ENCODE results near the gene TFCP2L1.

TFCP2L1 gene

DNA sequence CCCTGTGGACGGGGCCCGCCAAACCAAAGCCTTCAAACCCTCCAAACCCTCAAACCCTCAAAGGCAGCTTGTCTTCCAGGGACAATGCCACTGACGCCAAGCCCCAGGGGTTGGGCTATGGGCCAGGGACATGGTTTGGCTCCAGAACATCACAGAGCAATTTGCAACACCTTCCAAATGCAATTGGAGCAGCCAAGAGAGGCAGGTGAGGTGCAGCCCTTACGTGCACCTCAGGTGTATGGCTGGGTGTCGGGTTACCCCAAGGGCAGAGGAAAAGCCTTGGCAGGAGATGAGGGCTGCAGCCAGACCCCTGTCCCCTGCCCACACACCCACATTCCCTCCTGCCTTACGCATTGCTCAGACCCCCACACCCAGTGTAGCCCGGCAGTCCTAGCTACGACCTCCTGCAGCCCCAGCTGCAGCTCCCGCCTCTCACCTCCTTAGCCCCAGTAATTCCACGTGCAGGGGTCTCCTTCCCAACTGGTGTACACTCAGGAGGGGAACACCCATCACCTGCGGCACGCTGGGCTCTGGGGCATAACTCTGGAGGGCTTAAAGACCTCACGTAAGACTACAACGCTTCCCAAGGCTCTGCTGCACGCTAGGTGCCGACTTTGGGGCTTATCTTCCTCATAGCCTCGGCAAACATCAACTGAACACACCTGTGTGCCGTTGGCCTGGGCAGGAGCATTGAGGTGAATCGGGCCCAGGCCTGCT, 88.7 kb downstream of the TFCP2L1 start:
- DNase-seq (ENCODE audit: low read depth) = no peak

DNA sequence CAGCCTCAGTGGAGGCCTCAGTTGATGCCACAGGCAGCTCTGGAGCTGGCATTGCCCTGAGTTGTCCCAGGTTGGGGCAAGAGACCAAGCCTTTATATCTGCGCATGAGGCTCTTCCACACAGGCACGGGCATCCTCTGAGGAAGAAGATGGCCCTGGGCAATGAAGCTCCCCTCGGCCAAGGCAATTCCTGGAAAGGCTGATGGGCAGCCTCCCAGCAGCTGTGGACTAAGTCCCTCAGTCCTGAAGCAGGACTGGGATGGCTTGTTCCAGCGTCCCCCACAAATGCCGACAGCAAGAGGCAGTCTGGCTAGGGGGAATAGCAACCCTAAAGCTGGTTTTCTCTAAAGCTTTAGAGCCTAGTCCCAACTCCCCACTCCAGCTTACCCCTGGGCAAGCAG, 90.0 kb downstream of the TFCP2L1 start:
- DNase-seq (ENCODE audit: low read depth) = no peak

DNA sequence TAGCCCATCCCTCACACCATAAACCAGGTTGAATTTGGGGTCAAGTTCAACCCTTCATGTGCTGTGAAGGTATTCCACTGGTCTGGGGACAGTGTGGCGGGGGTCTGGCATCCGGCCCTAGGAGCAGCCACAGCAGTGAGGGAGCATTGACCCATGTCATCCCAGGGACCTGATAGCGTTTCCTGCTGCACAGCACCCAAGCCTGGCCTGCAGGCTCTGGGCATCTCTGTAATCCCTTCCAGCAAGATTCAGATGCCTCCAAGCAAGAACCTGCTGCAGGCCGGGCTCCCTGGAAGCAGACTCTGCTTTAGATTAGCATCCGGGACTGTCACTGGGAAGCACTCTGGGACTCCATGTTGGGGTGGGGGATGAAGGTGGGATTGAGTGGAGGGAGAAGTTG, 90.4 kb downstream of the TFCP2L1 start:
- DNase-seq (ENCODE audit: low read depth) = no peak

DNA sequence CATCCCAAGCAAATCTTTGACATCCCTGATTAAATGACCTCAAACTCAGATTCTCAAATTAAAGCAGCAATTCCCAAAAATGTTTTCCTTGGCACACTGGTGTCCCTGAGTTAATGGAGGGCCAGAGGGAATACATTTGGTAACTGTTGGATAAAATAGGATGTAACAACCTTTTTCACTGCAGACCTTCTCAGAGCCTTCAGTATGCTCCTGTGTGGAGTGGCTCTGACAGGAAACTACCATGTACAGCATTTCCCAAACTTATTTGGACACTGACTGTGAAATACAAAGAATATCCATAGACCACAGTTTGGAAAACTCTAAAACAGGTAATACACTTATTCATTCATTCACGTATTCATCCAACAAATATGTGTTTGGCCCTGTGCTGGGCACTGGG, 91.8 kb downstream of the TFCP2L1 start:
- DNase-seq (ENCODE audit: low read depth) = no peak

DNA sequence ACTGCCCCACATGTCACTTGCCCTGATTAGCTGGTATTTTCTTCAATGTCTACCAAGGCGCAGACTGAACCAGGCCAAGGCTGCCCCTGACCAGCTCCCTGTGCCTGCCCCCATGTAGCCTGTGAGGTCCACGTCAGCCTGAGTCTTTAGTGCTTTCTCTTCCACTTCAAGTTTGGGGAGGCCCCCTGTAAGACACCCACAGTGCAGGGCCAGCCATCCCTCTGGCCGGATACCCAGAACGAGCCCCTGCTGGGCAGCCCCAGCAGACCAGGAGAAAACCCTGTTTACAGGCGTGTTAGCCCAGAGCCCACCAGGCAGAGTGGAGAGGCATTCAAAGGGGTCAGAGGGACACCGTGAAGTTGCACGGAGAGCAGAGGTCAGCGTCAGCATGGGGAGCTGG, 92.4 kb downstream of the TFCP2L1 start:
- DNase-seq (ENCODE audit: low read depth) = no peak

DNA sequence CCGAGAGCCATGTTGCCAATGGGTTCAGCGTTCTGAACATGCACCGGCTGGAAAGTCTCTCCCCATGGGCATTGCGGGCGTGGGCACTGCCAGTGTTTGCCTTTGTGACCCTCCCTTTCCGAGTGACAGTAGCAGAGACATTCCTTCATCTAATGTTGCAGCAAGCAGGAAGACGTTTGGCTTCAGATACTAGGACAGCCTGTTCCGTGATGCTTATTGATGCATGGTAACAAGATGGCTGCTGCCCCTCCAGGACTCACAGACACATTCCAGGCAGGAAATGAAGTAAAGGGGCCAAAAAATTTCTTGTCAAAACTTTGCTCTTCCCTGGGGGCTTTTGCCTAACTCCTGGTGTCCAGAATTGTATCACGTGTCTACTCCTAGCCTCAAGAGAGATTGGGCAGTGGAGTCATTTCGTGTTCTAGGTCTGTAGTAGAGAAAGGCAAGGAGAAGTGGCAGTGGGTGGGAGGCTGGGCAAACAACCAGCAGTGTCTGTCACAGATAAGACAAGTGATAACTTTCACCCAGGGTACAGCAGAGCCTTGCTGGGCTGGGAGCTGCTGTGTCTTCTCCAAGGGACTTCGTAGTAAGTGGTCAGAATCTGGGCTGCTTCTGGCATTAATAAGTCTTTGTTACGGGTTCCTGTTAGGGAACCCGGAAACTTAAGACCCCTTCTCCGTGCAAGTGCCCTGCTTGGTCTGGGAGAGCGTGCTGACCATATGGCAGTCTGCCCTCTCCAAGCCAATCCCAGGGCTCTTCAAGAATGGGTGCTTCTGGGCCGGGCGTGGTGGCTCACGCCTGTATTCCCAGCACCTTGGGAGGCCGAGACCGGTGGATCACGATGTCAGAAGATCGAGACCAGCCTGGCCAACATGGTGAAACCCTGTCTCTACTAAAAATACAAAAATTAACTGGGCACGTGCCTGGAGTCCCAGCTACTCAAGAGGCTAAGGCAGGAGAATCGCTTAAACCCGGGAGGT, 93.5 kb downstream of the TFCP2L1 start:
- no peak for DNase-seq (ENCODE audit: low read depth)

DNA sequence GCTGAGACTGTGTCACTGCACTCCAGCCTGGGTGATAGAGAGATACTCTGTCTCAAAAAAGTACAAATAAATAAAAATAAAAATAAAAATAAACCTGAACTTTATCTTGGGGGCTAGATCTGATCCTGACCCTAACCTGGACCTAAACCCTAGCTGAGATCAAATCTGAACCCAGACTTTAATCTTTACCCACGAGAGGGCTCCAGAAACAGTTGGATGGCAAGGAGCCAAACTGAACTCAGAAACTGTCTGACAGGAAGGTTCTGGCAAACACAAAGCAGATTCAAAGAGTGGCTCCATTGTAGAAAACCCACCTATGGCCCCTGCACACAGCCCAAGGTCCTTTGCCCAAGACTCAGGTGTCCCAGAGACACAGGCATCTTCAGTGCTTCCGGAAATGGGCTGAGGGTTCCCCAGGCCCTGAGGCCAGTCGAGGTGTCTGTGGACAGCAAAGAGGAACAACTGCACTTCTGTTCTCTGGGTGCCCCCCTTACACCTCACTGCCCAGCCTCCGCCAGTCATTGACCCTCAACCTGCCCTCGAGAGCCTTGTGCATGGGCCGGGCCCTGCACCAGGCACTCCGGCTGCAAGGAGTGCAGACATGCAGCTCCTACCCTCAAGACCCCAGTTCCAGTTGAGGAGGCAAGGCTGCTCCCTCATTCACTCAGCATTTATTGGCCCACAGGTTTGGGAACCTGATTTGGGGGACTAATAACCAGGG, 95.2 kb downstream of the TFCP2L1 start:
- DNase-seq (ENCODE audit: low read depth) = no peak

DNA sequence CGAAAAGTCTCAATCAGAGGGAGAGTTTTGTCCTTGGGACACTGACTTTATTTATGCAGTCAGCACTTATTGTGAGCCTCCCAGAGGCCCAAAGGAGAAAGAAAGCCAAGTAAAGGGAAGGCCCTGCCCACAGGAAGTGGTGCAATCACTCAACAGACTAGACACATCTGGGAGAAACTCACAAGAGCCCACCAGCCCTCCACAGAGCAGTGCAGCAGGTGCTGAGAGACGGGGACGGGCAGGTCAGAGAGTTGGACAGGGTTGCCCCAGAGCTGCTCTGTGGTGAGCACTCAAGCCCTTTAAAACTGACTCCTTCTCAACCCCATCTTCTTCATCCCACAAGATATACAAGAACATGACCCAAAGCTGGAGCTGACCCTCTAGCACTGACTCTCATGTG, 96.0 kb downstream of the TFCP2L1 start:
- DNase-seq (ENCODE audit: low read depth) = no peak

DNA sequence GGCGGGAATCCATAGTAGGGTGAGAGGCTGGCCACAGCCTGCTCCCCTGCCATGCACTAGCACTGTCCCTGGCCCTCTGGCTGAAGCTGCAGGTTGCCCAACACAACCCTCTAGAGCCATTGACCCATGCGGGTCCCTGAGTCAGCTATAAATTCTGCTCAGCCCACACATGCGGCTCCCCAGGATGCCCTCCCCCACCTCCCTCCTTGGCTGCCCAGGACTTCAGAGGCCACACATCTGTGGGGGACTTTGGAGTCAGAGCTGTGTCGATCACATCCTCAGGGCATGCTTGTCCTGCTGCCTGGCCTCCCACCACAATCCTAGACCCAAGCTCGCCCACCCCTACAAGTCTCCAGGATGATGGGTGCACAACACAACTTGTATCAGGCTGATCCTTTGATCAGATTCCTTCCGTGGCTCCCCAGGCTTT, 97.0 kb downstream of the TFCP2L1 start:
- no peak for DNase-seq (ENCODE audit: low read depth)

DNA sequence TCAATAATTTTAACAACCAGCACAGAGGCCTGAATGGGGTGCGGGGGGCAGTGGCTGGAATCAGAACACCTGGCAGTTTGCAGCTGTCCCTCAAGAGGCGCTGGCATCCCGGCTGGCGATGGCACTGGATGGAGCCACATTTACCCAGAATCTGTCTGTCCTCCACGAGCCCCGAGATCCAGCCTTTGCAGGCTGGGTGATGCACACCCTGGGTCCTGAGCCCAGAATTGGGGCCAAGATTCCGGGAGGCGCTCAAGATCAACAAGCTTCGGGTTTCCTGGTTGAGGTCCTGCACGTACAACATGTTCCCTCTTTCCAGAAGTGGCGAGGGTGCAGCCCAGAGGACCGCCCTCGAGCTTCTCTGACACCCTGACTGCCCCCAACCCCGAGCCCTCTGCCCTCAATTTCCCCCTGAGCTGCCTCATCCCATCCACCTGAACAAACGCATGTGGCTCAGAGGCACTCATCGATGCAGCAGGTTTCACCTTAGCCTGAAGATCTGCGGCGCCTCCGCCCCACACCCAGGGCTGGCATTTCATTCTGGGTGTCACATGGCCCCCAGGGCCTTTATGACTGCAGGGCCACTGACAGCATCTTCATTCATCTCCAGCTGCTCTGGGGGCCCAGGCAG, 97.5 kb downstream of the TFCP2L1 start:
- DNase-seq (ENCODE audit: low read depth) = no peak

DNA sequence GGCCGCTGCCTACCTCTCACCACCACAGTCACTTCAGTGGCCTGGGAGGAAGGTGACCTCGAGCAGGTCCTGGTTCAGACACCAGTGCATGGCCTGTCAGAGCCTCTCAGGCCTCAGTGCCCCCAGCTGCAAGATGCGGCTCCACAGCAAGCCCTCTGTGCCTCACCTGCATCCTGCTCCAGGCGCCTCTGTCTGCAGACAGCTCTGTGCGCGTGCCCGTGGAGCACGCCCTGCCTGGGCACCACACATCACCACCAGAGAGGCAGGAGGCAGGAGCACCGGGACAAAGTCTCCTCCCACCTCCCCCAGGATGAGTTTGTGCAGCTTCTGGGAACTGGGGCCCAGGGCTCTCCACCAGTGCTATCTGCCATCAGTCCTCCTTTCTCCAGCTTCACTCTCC, 98.7 kb downstream of the TFCP2L1 start:
- no peak for DNase-seq (ENCODE audit: low read depth)

DNA sequence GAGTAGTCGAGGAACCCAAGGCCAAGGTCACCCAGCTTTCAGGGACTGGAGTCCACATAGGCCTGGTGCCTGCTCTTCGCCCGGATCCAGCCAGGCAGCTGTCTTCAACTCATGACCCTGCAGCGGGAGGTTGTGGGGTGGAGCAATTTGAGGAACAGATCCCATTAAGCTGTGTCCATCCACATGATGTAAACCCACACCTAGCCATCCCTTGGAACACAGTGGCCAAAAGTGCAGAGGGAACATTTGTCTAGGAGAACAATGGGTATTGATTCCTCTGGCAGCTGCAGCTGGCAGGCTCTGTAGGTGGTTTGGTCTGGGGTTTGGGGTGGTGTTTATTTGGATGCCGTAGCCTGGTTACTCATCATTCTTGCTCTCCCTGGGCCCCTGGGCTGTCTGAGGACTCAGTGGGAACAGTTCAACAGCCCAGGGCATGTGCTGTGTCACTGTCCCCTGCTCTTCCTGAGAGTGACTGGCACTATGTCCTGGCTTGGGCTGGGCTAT, 99.4 kb downstream of the TFCP2L1 start:
- DNase-seq (ENCODE audit: low read depth) = no peak

DNA sequence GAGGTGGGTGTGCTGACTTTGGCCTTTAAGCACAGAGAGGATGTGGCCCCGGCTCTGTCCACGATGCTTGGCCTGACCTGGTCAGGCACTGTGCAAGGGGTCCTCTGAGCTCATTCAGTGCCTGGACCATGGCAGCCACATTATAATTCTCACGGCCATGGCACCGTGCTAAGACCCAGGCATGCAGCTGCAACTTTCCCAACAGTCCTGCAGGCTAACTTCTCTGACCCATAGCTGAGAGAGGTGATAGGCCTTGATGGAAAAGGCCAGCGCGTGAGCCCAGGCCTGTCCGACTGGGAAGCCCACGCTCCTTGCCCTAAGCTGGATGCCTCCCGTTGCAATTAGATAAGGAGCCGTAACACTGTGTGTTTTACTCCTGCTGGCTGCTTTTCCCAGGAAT, 99.9 kb downstream of the TFCP2L1 start:
- no peak for DNase-seq (ENCODE audit: low read depth)

DNA sequence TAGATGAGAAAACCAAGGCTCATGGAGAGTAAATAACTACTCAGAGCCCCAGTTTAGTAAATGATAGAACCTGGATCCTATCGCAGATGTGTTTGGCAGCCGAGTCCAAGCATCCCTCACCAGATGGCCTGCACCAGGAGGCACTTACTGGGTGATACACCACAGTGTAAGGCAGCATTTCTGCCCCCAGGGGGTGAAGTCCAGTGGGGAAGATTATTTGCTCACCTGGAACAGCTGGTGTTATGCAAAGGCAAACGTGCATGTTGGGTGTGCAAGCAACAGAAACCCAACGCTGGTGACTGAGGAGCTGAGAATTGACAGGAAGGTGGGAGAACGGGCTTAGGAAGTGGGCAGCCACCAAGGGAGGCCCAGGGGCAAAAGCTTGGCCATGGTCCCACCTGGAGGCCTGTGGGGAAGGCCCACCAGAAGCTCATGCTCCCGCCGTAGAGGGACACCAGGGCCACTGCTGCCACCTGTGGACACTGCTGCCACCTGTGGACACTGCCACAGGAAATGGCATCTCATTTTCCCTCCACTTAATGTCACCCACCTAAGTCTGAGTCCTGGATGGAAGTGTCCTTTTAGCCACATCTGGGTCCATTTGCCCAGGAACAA, 100.6 kb downstream of the TFCP2L1 start:
- no peak for DNase-seq (ENCODE audit: low read depth)

DNA sequence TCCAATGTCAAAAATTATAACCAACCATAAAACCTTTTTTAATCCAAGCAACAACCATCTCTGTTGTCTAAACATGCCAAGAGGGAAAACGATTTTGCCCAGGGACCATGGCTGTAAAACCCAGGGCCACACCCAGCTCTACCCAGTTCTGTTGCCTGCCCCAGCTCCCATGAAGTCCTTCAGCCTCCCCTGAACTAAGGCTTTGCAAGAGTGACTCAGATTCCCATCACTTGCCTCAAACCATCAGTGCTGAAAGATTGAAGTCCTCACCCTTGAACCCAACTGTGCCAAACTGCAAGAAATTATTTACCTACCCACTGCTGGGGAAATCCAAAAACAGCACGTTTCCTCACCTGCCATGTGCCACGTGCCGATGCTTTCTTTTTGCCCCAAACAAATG, 102.5 kb downstream of the TFCP2L1 start:
- DNase-seq (ENCODE audit: low read depth) = no peak

DNA sequence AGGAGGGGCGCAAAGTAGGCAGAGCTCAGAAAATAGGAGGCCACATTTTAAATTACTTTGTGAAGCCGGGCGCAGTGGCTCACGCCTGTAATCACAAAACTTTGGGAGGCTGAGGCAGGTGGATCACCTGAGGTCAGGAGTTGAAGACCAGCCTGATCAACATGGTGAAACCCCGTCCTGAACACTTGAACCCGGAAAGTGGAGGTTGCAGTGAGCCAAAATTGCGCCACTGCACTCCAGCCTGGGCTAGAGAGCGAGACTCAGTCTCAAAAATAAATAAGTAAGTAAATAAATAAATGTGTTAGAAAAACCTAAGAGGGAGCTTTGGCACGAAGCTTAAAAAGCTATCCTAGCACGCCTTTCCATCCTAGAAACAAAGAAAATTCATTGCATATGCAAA, 105.5 kb downstream of the TFCP2L1 start:
- DNase-seq (ENCODE audit: low read depth) = no peak

DNA sequence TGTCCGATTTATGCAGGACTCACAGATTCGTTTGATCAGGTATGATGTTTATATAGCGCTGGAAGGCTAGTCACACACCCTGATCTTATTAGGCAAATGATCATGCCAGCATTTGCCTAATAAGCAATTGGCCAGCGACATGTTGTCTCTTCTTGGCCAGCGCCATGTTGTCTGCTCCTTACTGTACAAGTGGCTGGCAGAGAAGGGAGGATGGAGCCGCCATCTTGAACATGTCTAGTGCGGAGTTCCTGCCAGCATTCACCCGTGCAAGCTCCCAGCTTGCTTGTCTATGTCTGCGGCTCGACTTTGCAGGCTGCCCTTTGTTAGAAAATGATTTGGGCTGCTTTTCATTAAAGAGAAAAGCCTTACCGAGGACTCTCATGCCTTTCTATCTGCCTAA, 106.3 kb downstream of the TFCP2L1 start:
- DNase-seq (ENCODE audit: low read depth) = no peak

DNA sequence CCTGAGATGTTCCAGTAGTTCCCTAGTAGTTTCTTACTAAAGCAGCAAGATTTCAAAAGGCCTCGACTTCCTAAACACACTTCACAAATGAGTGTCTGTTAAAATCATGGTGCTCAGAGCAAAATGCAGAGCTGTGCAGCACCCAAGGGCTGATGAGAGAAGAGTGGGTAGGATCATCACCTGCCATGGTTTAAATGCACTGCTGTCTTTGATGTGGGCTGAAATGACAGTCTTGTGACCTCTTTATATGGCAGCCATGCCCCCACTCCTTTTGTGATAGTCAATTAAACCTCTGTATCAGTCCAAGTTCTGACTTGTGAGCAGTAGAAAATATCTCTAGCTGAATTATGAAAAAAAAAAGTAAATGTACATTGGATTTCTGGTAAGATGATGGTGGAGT, 107.1 kb downstream of the TFCP2L1 start:
- no peak for DNase-seq (ENCODE audit: low read depth)

DNA sequence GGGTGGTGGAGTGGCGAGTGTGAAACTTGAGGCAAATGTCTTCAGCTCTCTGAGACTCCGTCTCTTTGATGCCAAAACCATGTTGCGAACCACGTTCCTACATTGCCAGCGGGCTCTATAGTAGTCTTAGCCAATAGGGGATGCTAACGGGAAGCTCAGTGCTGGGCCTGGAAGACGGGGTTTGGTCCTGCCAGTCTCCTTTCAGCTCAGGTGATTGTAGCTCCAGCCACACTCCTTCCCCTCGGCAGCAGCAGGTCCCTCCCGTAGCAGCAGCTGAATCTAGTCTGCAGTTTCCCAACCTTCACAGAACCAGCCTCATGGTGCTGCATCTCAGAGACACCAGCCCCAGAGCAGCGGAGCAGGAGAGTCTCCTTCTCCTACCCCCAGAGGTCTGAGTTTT, 109.7 kb downstream of the TFCP2L1 start:
- DNase-seq (ENCODE audit: low read depth) = no peak

DNA sequence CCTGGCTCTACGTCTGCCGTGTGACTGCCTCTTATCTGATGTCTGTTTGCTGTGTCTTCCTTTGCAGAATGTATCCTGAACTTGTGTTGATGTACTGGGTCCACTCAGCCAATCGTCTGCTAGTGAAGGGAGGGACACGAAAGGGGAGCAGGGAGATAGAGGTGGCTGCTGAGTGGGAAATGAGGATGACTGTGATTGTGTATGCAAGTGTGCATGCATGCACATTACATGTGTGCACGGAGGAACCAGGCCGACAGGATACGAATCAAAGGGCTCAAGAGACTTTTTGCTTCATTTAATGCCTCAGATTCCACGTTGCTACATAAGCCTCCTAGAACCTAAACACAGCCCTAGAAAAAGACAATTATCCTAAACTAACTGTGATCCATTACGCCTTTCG, 111.2 kb downstream of the TFCP2L1 start:
- no peak for DNase-seq (ENCODE audit: low read depth)

DNA sequence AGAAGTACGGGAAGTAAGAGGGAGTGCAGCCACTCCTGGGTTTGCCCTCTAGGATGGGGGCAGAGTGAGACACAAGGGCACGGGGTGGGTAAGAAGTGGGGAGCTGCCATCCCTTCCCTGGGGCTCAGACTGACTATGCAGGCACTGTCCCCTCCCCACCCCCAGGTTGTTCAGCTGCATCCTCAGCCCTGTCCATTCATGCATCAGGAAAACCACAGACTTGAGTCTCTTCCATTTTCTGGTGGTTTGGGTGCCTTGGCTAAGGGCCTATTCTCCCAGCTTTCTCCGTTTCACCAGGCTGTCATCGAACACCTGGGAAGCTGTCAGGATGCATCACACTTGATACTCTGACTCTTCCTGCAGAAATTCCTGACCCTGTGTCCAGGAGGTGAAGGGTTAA, 111.9 kb downstream of the TFCP2L1 start:
- no peak for DNase-seq (ENCODE audit: low read depth)

DNA sequence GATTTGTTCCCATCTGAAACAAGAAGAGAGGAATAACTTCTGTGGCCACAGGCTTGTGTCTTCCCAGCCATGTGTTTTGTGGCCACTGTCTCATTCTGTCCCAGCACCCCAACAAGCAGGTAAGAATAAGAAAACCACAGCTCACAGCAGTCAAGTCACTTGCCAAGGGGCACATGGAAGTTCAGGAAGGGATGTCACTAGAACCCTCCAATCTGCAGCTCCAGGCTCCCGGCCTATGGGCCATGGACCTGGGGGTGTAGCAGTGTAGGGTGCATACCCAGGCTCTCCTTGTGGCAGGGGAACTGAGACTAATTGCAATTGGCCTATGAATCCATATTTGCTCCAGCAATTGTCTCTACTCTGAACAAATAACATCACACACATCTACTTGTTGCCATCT, 112.5 kb downstream of the TFCP2L1 start:
- DNase-seq (ENCODE audit: low read depth) = no peak

All from activated gamma-delta T cell treated with anti-CD3 and anti-CD28 coated beads, Interleukin-2, amount 50 U/mL, for 16 hours (primary cell).